ENCODE data around the gene PHACTR1. TPM values are rescaled to one million over a fixed set of nuclear protein-coding genes. Genes with fewer than 3 reads are reported as not detected.

PHACTR1 gene
- total RNA-seq, 4 donors from 2014 or later, result 2.6 to 11.2 (median 4.9) TPM

DNA sequence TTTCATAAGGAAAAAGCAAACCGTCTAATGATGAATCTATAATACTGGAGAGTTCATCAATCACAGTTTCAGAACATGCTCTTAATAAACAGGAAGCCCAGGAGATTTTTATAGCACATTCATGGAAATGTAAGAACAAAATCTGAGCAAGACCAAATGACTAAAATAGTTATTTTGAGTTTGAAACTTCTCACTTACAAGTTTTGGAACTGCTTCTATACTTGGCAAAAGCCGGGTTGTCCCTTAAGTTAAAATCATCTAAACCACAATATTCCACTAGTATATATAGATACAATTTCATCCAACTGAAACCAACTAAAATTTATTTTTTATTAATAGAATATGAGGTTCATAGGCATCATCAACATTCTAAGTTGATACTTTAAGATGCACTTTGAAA lies 268.2 kb downstream of the PHACTR1 start:
- TF ChIP-seq, protein P1, sequence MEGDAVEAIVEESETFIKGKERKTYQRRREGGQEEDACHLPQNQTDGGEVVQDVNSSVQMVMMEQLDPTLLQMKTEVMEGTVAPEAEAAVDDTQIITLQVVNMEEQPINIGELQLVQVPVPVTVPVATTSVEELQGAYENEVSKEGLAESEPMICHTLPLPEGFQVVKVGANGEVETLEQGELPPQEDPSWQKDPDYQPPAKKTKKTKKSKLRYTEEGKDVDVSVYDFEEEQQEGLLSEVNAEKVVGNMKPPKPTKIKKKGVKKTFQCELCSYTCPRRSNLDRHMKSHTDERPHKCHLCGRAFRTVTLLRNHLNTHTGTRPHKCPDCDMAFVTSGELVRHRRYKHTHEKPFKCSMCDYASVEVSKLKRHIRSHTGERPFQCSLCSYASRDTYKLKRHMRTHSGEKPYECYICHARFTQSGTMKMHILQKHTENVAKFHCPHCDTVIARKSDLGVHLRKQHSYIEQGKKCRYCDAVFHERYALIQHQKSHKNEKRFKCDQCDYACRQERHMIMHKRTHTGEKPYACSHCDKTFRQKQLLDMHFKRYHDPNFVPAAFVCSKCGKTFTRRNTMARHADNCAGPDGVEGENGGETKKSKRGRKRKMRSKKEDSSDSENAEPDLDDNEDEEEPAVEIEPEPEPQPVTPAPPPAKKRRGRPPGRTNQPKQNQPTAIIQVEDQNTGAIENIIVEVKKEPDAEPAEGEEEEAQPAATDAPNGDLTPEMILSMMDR (IDR thresholded peaks at IDR 0.05; ENCODE audit: low read depth), result no peak

DNA sequence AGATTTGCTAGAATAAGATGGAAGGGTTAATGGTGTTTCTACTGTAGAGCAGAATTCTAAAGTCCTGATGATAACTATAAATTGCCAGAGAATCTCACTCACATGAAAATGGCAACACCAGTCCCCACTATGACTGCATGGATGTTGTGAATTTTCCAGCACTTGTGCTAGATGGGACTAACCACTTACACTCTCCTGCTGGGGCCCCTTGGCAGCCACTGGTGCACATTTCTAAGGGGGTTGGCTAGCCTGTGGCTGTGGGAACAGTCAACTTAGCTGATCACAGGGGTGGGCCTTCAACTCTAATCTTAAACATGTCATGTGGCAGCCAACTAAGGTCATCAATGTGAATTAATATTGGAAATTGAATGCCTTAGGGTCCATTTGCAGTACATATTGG lies 271.2 kb downstream of the PHACTR1 start:
- TF ChIP-seq, protein P1 (IDR thresholded peaks at IDR 0.05; ENCODE audit: low read depth), result no peak

DNA sequence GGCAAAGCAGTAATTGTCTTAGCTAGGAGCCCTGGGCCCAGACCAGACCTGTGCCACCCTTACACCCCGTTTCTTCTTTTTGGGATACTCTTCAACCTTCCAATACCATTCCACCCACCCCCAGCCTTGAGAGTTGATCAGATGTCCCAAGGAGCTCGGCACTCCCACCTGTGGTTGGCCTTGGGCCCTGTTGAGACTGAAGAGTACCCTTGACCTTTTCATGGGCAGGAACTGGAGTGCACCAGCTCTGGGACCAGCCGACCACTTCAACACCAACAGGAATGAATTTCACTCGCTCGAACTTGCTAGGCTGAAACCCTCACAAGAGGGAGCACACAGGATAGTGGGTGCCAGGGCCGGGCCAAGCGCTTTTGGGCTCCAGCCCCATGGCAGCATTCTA lies 273.6 kb downstream of the PHACTR1 start:
- TF ChIP-seq, protein P1 (IDR thresholded peaks at IDR 0.05; ENCODE audit: low read depth), result no peak

DNA sequence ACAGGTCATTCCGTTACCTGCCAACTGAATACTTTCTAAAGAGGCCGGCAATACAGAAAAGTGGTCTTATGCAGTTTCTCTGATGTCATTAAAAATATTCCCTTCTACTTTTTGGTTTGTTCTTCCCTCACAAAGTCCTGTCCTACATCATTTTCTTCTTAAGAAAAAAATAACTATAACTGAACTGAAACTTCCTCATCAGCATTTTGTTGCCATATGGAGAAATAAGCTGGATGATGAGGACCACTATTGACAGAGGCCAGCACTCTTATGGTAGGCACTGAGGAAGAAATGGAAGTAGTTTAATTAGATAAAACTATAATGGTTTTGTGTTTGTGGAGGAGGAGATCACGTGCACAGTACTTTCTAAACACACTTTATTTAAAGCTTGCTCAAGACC lies 274.9 kb downstream of the PHACTR1 start:
- TF ChIP-seq, protein P1 (IDR thresholded peaks at IDR 0.05; ENCODE audit: low read depth), result no peak

DNA sequence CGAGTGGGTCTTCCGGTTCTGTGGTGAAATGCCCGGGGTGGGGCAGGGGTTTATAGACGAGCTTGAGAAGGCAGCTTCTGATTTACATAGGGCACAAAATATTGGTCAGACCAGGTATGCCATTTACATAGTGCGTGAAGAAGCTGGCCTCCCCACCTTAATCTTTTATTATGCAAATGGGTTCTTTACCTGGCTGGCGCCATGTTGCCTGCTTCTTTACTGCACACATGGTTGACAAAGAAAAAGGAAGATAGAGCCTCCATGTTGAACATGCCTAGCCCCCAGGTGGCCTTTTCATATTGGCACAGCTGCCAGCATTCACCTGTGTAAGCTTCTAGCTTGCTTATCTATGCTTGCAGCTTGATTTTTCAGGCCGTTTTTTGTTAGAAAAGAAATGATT lies 276.2 kb downstream of the PHACTR1 start:
- TF ChIP-seq, protein P1 (IDR thresholded peaks at IDR 0.05; ENCODE audit: low read depth), result no peak

DNA sequence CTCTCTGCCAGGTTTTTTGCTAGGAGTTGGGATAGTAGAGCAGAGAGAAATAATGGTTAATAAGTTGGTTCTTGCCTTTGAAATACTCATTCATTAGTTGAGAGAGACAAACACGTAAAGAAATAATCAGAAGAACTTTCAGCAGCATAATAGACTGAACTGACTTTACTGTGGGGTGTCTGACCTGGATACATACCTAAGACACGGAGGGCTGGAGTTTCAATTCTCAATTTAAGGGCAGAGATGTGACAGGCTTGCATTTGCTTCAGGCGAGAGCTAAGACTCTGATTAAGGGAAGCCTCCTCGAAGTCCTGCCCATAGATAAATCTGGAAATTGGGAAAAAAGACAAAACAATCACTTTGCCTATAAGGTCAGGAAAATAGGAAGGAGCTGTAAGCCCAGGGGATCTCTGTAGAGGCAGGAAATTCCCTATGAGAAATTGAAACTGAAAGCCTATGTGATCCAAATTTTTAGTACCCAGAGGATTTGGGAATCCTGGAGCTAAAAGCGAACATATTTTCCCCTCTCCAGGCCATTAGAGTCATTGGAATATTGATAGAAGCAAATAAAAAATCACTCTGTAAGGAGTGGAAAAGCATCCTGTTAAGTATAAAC lies 276.8 kb downstream of the PHACTR1 start:
- TF ChIP-seq, protein P1 (IDR thresholded peaks at IDR 0.05; ENCODE audit: low read depth), result no peak

DNA sequence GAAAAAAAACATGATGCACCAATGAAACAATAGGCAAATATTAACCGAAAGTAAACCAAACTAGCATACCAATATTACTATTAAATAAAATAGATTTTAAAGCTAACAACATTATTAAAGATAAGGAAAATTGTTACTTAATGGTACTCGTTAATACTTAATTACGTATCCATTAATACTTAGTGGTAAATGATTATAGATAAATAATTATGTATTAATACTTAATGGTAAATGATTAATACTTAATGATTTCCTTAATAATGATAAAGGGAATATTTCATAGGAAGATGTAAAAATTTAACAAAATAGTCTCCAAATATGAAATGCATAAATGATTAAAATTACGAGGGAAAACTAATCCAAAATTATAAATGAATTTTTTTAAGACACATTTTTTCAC lies 278.9 kb downstream of the PHACTR1 start:
- TF ChIP-seq, protein P1 (IDR thresholded peaks at IDR 0.05; ENCODE audit: low read depth), result no peak

Measured in subcutaneous adipose tissue (tissue), 4 donors.